Esophagus squamous epithelium (tissue), 4 donors: Measurements from ENCODE around the gene RAB40AL.

ENCODE experiments used
- POLR2A ChIP-seq, 4 donors: fragments of 450-650 bp; IDR thresholded peaks; one replicate each; pipeline ENCODE4 v1.6.1; 2017; ENCODE audit warnings: antibody characterized with exemption in 4 of 4, mild to moderate bottlenecking in 4 of 4, moderate library complexity in 3 of 4
- TF ChIP-seq, protein P1 (sequence below), 6 experiments: fragments of 450-650 bp in 4 of 6; fragments of 200-600 bp in 2 of 6; sonication (generic) in 2 of 6; IDR thresholded peaks; one replicate each; pipeline ENCODE4 v1.5.1; 2016 to 2019; ENCODE audit warnings: antibody characterized with exemption in 6 of 6, mild to moderate bottlenecking in 4 of 6, moderate library complexity in 4 of 6

DNA sequence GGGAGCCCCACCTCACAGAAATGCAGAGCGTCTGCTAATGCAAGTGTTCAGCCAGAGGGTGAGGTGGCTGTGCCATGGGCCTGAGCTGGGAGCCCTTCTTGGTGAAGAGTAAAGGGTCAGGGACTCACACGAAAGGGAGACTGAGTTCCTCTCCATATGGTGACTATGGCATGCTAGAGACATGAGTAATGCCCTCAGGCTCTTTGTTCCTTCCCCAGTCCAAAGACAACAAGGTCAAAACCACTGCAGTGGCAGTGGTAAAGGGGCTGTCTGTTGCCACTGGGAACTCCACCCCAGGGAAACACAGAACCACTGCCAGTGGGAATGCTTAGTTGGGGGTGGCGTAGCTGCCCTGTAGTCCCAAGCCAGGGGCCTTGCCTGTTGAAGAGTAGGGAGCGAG, 22.4 kb downstream of the RAB40AL start:
- TF ChIP-seq, protein P1, sequence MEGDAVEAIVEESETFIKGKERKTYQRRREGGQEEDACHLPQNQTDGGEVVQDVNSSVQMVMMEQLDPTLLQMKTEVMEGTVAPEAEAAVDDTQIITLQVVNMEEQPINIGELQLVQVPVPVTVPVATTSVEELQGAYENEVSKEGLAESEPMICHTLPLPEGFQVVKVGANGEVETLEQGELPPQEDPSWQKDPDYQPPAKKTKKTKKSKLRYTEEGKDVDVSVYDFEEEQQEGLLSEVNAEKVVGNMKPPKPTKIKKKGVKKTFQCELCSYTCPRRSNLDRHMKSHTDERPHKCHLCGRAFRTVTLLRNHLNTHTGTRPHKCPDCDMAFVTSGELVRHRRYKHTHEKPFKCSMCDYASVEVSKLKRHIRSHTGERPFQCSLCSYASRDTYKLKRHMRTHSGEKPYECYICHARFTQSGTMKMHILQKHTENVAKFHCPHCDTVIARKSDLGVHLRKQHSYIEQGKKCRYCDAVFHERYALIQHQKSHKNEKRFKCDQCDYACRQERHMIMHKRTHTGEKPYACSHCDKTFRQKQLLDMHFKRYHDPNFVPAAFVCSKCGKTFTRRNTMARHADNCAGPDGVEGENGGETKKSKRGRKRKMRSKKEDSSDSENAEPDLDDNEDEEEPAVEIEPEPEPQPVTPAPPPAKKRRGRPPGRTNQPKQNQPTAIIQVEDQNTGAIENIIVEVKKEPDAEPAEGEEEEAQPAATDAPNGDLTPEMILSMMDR (IDR thresholded peaks at IDR 0.05): no peak
- no peak for TF ChIP-seq POLR2A (IDR thresholded peaks at IDR 0.05)
